HCT116 (cell line): ENCODE data around the gene MSANTD3.

Experiments used
- CBX3 ChIP-seq: IDR thresholded peaks from 2 replicates; pipeline ENCODE4 v1.6.1; 2012; ENCODE audit warnings: low read depth
- CEBPB ChIP-seq: IDR thresholded peaks from 2 replicates; pipeline ENCODE4 v1.6.1; 2012; ENCODE audit warnings: low read depth
- EGR1 ChIP-seq: IDR thresholded peaks from 2 replicates; pipeline ENCODE4 v1.6.1; 2012; ENCODE audit warnings: low read depth
- MAX ChIP-seq: IDR thresholded peaks from 2 replicates; pipeline ENCODE4 v1.6.1; 2012
- POLR2A ChIP-seq: IDR thresholded peaks from 2 replicates; pipeline ENCODE4 v1.7.0; 2011; ENCODE audit warnings: borderline replicate concordance; ENCODE audit not compliant: insufficient read depth, insufficient read length; ENCODE audit errors: extremely low read depth
- POLR2AphosphoS5 ChIP-seq: IDR thresholded peaks from 2 replicates; pipeline ENCODE4 v1.6.1; 2011; ENCODE audit warnings: mild to moderate bottlenecking, low read depth, low read length, moderate library complexity
- REST ChIP-seq: IDR thresholded peaks from 2 replicates; pipeline ENCODE4 v1.6.1; 2012; ENCODE audit warnings: low read depth
- SIN3A ChIP-seq: IDR thresholded peaks from 2 replicates; pipeline ENCODE4 v1.6.1; 2012; ENCODE audit warnings: low read depth
- ZNF274 ChIP-seq: fragments of 200-500 bp; sonication (Bioruptor generic); IDR thresholded peaks from 2 replicates; pipeline ENCODE4 v1.6.1; 2014; ENCODE audit warnings: mild to moderate bottlenecking, low read depth, low read length, inconsistent platforms
- TF ChIP-seq, protein P1 (sequence below), 3 experiments: fragments of 200-600 bp in 1 of 3; sonication (generic) in 1 of 3; IDR thresholded peaks in 2 of 3; conservative IDR thresholded peaks in 1 of 3; 2 replicates each; pipeline ENCODE4 v1.5.1; 2012 to 2017; ENCODE audit warnings: low read depth in 2 of 3, low read length in 2 of 3, antibody characterized with exemption in 1 of 3, borderline replicate concordance in 1 of 3, control low read depth in 1 of 3, mild to moderate bottlenecking in 1 of 3, mixed read lengths in 1 of 3, mixed run types in 1 of 3, moderate library complexity in 1 of 3; ENCODE audit not compliant: insufficient read depth in 1 of 3

DNA sequence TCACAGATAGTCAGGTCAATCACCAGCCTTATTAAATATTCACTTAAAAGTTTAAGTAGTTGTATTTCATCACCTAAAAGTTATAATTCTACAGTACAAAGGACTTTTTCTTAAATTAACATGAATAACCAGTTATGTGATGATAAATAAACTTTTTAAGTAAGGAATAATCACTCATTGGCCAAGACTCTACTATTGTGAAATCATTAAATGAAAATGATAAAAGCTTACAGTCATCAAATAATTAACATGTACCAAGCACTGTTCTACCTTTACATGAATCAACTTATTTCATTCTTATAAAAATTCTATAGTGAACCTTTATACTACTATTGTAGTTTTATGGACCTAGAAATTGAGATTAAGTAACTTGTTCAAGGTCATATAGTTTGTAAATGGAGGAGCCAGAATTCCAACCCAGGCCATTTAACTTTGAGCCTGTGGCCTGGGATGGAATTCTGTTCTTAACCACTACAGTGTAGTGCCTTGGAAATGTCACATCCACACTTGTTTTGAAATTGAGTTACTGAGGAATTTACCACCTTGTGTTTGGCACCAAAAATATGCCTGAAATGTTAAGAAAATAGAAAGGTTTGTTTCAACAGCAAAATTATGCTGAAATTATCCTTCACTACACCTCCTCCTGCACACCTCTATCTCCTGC, 32.8 kb upstream of the MSANTD3 start:
- TF ChIP-seq ZNF274: no peak
- TF ChIP-seq CBX3: no peak
- TF ChIP-seq, protein P1, sequence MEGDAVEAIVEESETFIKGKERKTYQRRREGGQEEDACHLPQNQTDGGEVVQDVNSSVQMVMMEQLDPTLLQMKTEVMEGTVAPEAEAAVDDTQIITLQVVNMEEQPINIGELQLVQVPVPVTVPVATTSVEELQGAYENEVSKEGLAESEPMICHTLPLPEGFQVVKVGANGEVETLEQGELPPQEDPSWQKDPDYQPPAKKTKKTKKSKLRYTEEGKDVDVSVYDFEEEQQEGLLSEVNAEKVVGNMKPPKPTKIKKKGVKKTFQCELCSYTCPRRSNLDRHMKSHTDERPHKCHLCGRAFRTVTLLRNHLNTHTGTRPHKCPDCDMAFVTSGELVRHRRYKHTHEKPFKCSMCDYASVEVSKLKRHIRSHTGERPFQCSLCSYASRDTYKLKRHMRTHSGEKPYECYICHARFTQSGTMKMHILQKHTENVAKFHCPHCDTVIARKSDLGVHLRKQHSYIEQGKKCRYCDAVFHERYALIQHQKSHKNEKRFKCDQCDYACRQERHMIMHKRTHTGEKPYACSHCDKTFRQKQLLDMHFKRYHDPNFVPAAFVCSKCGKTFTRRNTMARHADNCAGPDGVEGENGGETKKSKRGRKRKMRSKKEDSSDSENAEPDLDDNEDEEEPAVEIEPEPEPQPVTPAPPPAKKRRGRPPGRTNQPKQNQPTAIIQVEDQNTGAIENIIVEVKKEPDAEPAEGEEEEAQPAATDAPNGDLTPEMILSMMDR (IDR thresholded peaks at IDR 0.05 in 2 of 3, conservative IDR thresholded peaks at IDR 0.05 in 1 of 3; ENCODE audit: borderline replicate concordance in 1 of 3, insufficient read depth in 1 of 3, low read depth in 2 of 3, low read length in 2 of 3): no peak
- no peak for TF ChIP-seq POLR2A
- no peak for TF ChIP-seq EGR1
- no peak for TF ChIP-seq POLR2AphosphoS5
- TF ChIP-seq MAX: no peak
- no peak for TF ChIP-seq SIN3A
- TF ChIP-seq REST: no peak
- no peak for TF ChIP-seq CEBPB
